ENCODE results near the gene ARID1A. TPM values are rescaled to one million over a fixed set of nuclear protein-coding genes. Genes with fewer than 3 reads are reported as not detected.

Gene ARID1A
- total RNA-seq, 1 experiment from 2014 or later: 56.9 TPM

DNA sequence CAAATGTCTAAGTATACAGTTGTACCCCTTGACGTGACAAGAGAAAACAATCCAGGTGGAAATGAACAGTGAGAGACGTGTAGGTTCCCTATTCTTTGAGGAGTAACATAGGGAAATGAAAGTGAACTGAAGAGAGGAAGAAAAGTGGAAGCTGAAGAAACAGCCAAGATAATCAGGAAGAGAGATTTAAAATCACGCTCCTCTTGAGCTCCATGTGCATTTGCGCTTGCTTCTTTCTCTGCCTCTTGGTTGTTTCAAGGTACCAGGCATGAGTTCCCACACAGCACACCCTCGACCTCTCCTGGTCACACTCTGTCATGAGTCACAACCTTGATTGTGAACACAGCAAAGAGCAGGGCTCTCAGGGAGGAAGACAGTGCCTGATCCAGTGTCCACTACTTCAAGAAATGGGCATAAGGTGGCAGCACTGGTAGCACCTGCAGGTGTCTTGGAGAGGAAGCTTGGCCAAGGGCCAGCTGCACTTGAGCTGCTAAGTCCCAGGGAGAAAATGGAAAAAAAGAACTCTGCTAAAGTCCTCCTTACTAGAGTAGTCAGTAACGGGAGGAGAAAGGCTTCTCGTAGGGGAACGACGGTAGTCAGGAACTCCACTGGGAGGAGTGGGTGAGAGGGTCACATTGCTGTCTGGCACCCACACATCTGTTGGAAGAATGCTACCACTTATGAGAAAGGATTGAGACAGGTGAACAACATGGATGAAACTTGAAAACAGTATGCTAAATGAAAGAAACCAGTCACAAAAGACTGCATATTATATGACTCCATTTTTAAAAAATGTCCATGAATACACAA, 18.3 kb upstream of the ARID1A start:
- BruUV-seq (replicated peaks): no TSS peak
- Mint-ChIP-seq H3K4me1 (ENCODE audit: insufficient read depth, unreplicated experiment) (peaks cover 16% of the 10 kb centered on the region), H3K27me3 (ENCODE audit: insufficient read depth, unreplicated experiment) (no peaks in the 10 kb centered on the region), H3K36me3 (ENCODE audit: insufficient read depth, unreplicated experiment) (no peaks in the 10 kb centered on the region), H3K4me3 (ENCODE audit: unreplicated experiment) (no peak overlapping the region), H3K9me3 (ENCODE audit: unreplicated experiment) (no peaks in the 10 kb centered on the region), H3K27ac (ENCODE audit: low read depth, unreplicated experiment) (no peak overlapping the region)
- DNase-seq (ENCODE audit: unreplicated experiment): peak; percentile 97
- intact Hi-C loops (cut with micrococcal nuclease): loop anchor here (1.0 kb wide), 4 partner anchors 42 to 112 kb away; no protein-coding TSS in a partner anchor
- TF ChIP-seq, protein P1, sequence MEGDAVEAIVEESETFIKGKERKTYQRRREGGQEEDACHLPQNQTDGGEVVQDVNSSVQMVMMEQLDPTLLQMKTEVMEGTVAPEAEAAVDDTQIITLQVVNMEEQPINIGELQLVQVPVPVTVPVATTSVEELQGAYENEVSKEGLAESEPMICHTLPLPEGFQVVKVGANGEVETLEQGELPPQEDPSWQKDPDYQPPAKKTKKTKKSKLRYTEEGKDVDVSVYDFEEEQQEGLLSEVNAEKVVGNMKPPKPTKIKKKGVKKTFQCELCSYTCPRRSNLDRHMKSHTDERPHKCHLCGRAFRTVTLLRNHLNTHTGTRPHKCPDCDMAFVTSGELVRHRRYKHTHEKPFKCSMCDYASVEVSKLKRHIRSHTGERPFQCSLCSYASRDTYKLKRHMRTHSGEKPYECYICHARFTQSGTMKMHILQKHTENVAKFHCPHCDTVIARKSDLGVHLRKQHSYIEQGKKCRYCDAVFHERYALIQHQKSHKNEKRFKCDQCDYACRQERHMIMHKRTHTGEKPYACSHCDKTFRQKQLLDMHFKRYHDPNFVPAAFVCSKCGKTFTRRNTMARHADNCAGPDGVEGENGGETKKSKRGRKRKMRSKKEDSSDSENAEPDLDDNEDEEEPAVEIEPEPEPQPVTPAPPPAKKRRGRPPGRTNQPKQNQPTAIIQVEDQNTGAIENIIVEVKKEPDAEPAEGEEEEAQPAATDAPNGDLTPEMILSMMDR (IDR thresholded peaks at IDR 0.05; ENCODE audit: unreplicated experiment): peak; percentile 66
- ChIA-PET POLR2A (interaction anchor here (0.6 to 3.8 kb wide), 25 partner anchors 9 to 206 kb away, joined by 3 to 104 read pairs (median 5); partner anchors contain the start of genes ARID1A and PIGV), CTCF (interaction anchor here (0.5 to 5.8 kb wide), 37 partner anchors 10 to 454 kb away, joined by 3 to 63 read pairs (median 4); partner anchors contain the start of gene PIGV)

DNA sequence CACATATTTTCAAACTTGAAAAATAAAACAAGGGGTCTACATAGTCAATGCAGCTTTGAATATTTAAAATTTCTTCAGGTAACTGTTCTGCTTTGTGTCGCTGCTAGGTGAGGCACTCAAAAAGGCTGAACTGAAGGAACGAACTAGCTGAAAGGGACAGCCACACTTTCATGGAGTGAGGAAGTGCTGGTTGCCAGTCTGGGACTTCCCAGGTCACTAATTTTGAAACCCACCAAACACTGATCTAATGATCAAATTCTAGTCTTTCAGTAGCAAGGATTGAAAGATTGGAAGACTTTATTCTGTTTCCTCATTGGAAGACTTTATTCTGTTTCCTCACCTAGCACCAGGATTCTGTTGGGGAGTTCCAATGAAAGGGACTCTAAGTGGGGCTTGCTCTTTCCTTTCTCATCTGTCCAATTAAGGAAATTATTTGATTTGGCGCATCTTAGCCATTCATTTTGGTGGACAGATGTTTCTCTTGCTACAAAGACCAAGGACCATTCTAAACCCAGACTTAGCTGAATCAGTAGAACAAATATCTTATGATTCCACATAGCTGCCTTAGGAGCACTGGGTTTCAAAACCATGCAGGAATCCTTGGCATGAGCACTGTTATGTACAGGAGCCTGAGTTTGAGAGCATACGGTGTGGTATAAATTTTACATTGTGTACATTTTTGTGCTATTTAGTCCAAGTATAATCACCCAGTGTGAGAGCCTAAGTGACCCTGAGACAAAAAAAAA, 10.9 kb upstream of the ARID1A start:
- no peaks in the 10 kb centered on the region for H3K27me3 Mint-ChIP-seq (ENCODE audit: insufficient read depth, unreplicated experiment)
- no peaks in the 10 kb centered on the region for H3K36me3 Mint-ChIP-seq (ENCODE audit: insufficient read depth, unreplicated experiment)
- no TSS peak for BruUV-seq (replicated peaks)
- TF ChIP-seq, protein P1 (IDR thresholded peaks at IDR 0.05; ENCODE audit: unreplicated experiment): no peak
- peaks cover 12% of the 10 kb centered on the region for H3K4me1 Mint-ChIP-seq (ENCODE audit: insufficient read depth, unreplicated experiment)
- CTCF ChIA-PET: interaction anchor here (0.5 to 0.7 kb wide), 2 partner anchors 83 to 194 kb away, joined by 3 read pairs; no protein-coding TSS in a partner anchor
- H3K4me3 Mint-ChIP-seq (ENCODE audit: unreplicated experiment): no peak overlapping the region
- intact Hi-C loops (cut with micrococcal nuclease): no loop called here
- DNase-seq (ENCODE audit: unreplicated experiment): no peak
- H3K27ac Mint-ChIP-seq (ENCODE audit: low read depth, unreplicated experiment): no peak overlapping the region
- H3K9me3 Mint-ChIP-seq (ENCODE audit: unreplicated experiment): no peaks in the 10 kb centered on the region
- POLR2A ChIA-PET: interaction anchor here (5.6 kb wide), 1 partner anchor 8 kb away, joined by 47 read pairs; no protein-coding TSS in a partner anchor

DNA sequence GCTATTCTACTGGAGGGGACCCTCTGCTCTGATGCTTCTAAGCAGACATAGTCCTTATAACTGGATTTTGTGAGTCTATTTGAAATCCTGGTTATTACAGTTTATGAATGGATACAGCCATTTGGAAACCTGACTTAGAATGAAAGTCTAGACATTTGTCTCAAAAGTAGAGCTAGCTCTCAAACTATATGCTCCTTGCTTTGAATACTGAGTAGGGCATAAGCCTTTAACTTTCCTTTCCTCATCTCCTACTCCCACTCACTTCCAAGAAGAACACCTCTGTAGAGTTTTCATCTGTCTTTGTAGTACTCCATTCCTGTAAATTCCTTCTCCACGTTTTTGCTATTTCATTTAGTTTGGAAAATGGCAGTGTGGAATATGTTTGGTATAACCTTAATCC, 9.0 kb upstream of the ARID1A start:
- peak; percentile 39 for DNase-seq (ENCODE audit: unreplicated experiment)
- no peak overlapping the region for H3K27ac Mint-ChIP-seq (ENCODE audit: low read depth, unreplicated experiment)
- H3K36me3 Mint-ChIP-seq (ENCODE audit: insufficient read depth, unreplicated experiment): no peaks in the 10 kb centered on the region
- TF ChIP-seq, protein P1 (IDR thresholded peaks at IDR 0.05; ENCODE audit: unreplicated experiment): no peak
- ChIA-PET CTCF (interaction anchor here (0.6 to 3.6 kb wide), 3 partner anchors 9 to 223 kb away, joined by 3 to 17 read pairs (median 3); no protein-coding TSS in a partner anchor), POLR2A (interaction anchor here (1.5 kb wide), 1 partner anchor 10 kb away, joined by 8 read pairs; no protein-coding TSS in a partner anchor)
- no peak overlapping the region for H3K4me3 Mint-ChIP-seq (ENCODE audit: unreplicated experiment)
- BruUV-seq (replicated peaks): no TSS peak
- no peaks in the 10 kb centered on the region for H3K9me3 Mint-ChIP-seq (ENCODE audit: unreplicated experiment)
- H3K4me1 Mint-ChIP-seq (ENCODE audit: insufficient read depth, unreplicated experiment): peaks cover 12% of the 10 kb centered on the region
- H3K27me3 Mint-ChIP-seq (ENCODE audit: insufficient read depth, unreplicated experiment): no peaks in the 10 kb centered on the region
- intact Hi-C loops (cut with micrococcal nuclease): no loop called here

DNA sequence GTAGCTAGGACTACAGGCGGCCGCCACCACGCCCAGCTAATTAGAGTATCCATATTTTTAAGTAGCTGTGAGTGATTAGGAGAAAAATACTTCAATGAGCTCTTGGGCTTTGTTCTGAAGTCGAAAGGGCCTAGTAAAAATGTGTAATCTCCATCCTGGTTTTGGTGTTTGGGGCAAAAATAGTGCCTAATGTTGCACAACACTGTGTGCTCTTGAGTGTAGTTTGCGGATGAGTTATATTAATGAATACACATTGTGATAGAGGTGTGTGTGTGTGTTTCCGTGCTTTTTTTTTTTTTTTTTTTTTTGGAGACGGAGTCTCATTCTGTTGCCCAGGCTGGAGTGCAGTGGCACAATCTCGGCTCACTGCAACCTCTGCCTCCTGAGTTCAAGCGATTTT, 6.3 kb upstream of the ARID1A start:
- Mint-ChIP-seq H3K4me1 (ENCODE audit: insufficient read depth, unreplicated experiment) (peaks cover 13% of the 10 kb centered on the region), H3K9me3 (ENCODE audit: unreplicated experiment) (no peaks in the 10 kb centered on the region), H3K36me3 (ENCODE audit: insufficient read depth, unreplicated experiment) (peaks cover 7% of the 10 kb centered on the region), H3K4me3 (ENCODE audit: unreplicated experiment) (no peak overlapping the region), H3K27ac (ENCODE audit: low read depth, unreplicated experiment) (no peak overlapping the region), H3K27me3 (ENCODE audit: insufficient read depth, unreplicated experiment) (no peaks in the 10 kb centered on the region)
- BruUV-seq (replicated peaks): no TSS peak
- POLR2A ChIA-PET: interaction anchor here (1.3 to 7.5 kb wide), 4 partner anchors 11 to 160 kb away, joined by 4 to 104 read pairs (median 28); no protein-coding TSS in a partner anchor
- CTCF ChIA-PET: interaction anchor here (0.6 kb wide), 1 partner anchor 136 kb away, joined by 3 read pairs; no protein-coding TSS in a partner anchor
- no peak for DNase-seq (ENCODE audit: unreplicated experiment)
- intact Hi-C loops (cut with micrococcal nuclease): no loop called here
- TF ChIP-seq, protein P1 (IDR thresholded peaks at IDR 0.05; ENCODE audit: unreplicated experiment): no peak
